GM23248 (cell line): ENCODE data around the gene NEUROG2. TPM values are rescaled to one million over a fixed set of nuclear protein-coding genes. Genes with fewer than 3 reads are reported as not detected.
A peak's percentile ranks its signal among the peaks of the same experiment; 100 is the strongest.

Source experiments
- DNase-seq: peaks from one replicate; pipeline ENCODE4 v3.0.0-alpha.2; 2015
- H2AFZ ChIP-seq: fragments of 200-600 bp; sonication (generic); 2 replicates; pipeline ENCODE4 v1.6.1; 2016; ENCODE audit warnings: antibody characterized with exemption
- H3F3A ChIP-seq: fragments of 200-600 bp; sonication (generic); 2 replicates; pipeline ENCODE4 v1.6.1; 2016; ENCODE audit warnings: mild to moderate bottlenecking, antibody characterized with exemption, mixed run types; ENCODE audit not compliant: insufficient read depth
- H3K27ac ChIP-seq: fragments of 200-600 bp; sonication (generic); 2 replicates; pipeline ENCODE4 v1.5.1; 2016; ENCODE audit warnings: mild to moderate bottlenecking
- H3K27me3 ChIP-seq: fragments of 200-600 bp; sonication (generic); replicated peaks from 2 replicates; pipeline ENCODE4 v1.6.1; 2016; ENCODE audit warnings: mild to moderate bottlenecking; ENCODE audit not compliant: insufficient read depth
- H3K36me3 ChIP-seq: fragments of 200-600 bp; sonication (generic); 2 replicates; pipeline ENCODE4 v1.6.1; 2016; ENCODE audit warnings: low read depth, mild to moderate bottlenecking
- H3K4me1 ChIP-seq: fragments of 200-600 bp; sonication (generic); 2 replicates; pipeline ENCODE4 v1.6.1; 2016; ENCODE audit warnings: mild to moderate bottlenecking; ENCODE audit not compliant: insufficient read depth
- H3K4me2 ChIP-seq: fragments of 200-600 bp; sonication (generic); one replicate; pipeline ENCODE4 v1.6.1; 2016; ENCODE audit warnings: mild to moderate bottlenecking; ENCODE audit not compliant: unreplicated experiment
- H3K4me3 ChIP-seq: fragments of 200-600 bp; sonication (generic); 2 replicates; pipeline ENCODE4 v1.5.1; 2016; ENCODE audit warnings: mild to moderate bottlenecking
- H3K79me2 ChIP-seq: fragments of 200-600 bp; sonication (generic); 2 replicates; pipeline ENCODE4 v1.6.1; 2016; ENCODE audit warnings: mild to moderate bottlenecking; ENCODE audit not compliant: insufficient read depth
- H3K9ac ChIP-seq: fragments of 200-600 bp; sonication (generic); 2 replicates; pipeline ENCODE4 v1.6.1; 2016; ENCODE audit warnings: mild to moderate bottlenecking
- H3K9me2 ChIP-seq: fragments of 200-600 bp; sonication (generic); 2 replicates; pipeline ENCODE4 v1.6.1; 2016; ENCODE audit warnings: mixed run types, mild to moderate bottlenecking, moderate library complexity; ENCODE audit not compliant: insufficient read depth
- H3K9me3 ChIP-seq: fragments of 200-600 bp; sonication (generic); one replicate; pipeline ENCODE4 v1.6.1; 2017; ENCODE audit warnings: low read depth
- H4K20me1 ChIP-seq: fragments of 200-600 bp; sonication (generic); 2 replicates; pipeline ENCODE4 v1.6.0; 2016; ENCODE audit not compliant: insufficient read depth
- EZH2 ChIP-seq: fragments of 200-600 bp; sonication (generic); IDR thresholded peaks from 2 replicates; pipeline ENCODE4 v1.6.1; 2018; ENCODE audit warnings: antibody characterized with exemption, mild to moderate bottlenecking; ENCODE audit not compliant: insufficient read depth, poor library complexity, severe bottlenecking
- EZH2phosphoT487 ChIP-seq: fragments of 200-600 bp; sonication (generic); IDR thresholded peaks from 2 replicates; pipeline ENCODE4 v1.6.1; 2018; ENCODE audit warnings: antibody characterized with exemption, moderate library complexity, mild to moderate bottlenecking, low read depth; ENCODE audit not compliant: insufficient read depth
- WGBS, 2 experiments: methylation state at CpG; one replicate each; pipeline ENCODE4 v1.1.6; 2015 to 2017; ENCODE audit warnings: low lambda C conversion rate in 2 of 2, low coverage in 1 of 2; ENCODE audit errors: missing lambda C conversion rate in 2 of 2; 5-methylcytosine and 5-hydroxymethylcytosine counted together
- in situ Hi-C: fragments of 300-500 bp; cut with MboI; formaldehyde crosslinking; loops from 2 replicates; pipeline ENCODE4 v1.15.0; 2020
- polyA plus RNA-seq: library from polyadenylated mRNA; unstranded; fragments of >200 nt; fragmentation: Nextera tagmentation; extraction: Ambion mirVana; gene quantifications from 2 replicates; pipeline ENCODE4 v1.2.1, GENCODE V29; 2016
- total RNA-seq: library from RNA; depleted of rRNA; stranded (reverse); fragments of >200 nt; shearing (Covaris generic); gene quantifications from 2 replicates; pipeline ENCODE4 v1.2.3, GENCODE V29; 2014

Gene NEUROG2
- total and polyA plus RNA-seq, 2 experiments from 2014 or later, result not detected

DNA sequence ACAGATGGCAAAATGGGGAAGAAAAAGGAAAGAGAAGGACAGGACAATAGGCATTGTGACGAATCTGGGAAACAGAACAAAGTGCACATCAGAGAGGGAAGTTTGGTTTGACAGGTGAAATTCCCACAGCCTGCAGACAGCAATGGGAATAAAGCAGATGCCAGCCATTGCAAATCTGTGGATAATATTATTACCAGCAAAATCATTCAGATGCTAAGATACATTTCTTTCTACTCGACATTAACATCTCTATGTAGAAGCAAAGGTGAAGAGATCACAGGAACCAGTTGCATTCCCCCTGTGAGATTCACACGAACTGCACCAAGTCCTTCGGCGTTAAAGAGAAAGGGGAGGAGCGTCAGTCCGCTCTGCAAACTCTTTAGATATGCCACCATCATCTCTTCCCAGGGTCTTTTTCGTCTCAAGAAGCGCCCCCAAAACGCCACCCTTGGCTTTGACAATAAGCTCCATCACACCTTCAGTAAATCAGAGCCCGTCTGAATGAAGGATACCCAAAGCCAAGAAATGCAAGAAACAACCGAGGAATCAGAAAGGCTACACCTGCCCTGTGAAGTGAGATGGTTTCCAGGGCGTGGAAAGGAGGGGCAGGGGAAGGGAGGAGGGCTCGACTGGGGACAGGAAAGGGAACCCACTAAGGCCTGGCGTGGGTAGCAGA is 1.9 kb downstream of the NEUROG2 start:
- in situ Hi-C loops, result no loop called here
- H3K4me3 ChIP-seq, result no peak overlapping the region
- no peak for TF ChIP-seq EZH2phosphoT487
- TF ChIP-seq EZH2, result peak; percentile 60
- no peaks in the 10 kb centered on the region for H3F3A ChIP-seq
- no peak overlapping the region for H3K9ac ChIP-seq
- no peak overlapping the region for H3K27ac ChIP-seq
- H3K27me3 ChIP-seq, result peaks cover 100% of the 10 kb centered on the region
- no peaks in the 10 kb centered on the region for H3K79me2 ChIP-seq
- no peaks in the 10 kb centered on the region for H3K9me2 ChIP-seq
- peaks cover 10% of the 10 kb centered on the region; the same call in 1 of the 2 replicates for H3K4me1 ChIP-seq
- no peaks in the 10 kb centered on the region for H3K36me3 ChIP-seq
- H3K9me3 ChIP-seq, result no peaks in the 10 kb centered on the region
- no peak overlapping the region for H3K4me2 ChIP-seq
- WGBS, 2 experiments, result 2 to 3% methylated on average over 15 of the region's 15 CpGs
- no peak overlapping the region for H2AFZ ChIP-seq
- H4K20me1 ChIP-seq, result no peaks in the 10 kb centered on the region
- DNase-seq, result no peak

DNA sequence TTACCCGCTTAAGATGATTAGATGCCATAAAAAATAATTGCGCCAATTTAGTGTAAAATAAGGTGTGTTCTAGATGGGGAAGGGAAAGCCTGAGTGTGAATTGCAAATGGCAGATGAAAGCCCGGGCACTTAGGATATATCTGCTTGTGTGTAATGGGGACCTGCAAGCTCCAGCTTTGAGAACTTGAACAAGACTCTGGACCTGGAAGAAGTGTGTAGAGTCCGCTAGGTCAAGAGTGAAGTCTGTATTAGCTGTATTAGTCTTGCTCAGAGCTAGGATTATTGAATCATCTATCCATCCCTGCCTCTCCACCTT is 4.2 kb downstream of the NEUROG2 start:
- peaks cover 90% of the 10 kb centered on the region for H3K27me3 ChIP-seq
- H3F3A ChIP-seq, result no peaks in the 10 kb centered on the region
- H3K9ac ChIP-seq, result no peak overlapping the region
- no peak for TF ChIP-seq EZH2phosphoT487
- no peak for TF ChIP-seq EZH2
- no peaks in the 10 kb centered on the region for H4K20me1 ChIP-seq
- no peaks in the 10 kb centered on the region for H3K9me2 ChIP-seq
- WGBS, 2 experiments, result 90 to 93% methylated on average over 4 of the region's 4 CpGs
- H2AFZ ChIP-seq, result no peak overlapping the region
- no peak overlapping the region for H3K4me3 ChIP-seq
- H3K9me3 ChIP-seq, result no peaks in the 10 kb centered on the region
- no peak overlapping the region for H3K27ac ChIP-seq
- no peaks in the 10 kb centered on the region for H3K79me2 ChIP-seq
- in situ Hi-C loops, result no loop called here
- H3K4me1 ChIP-seq, result peaks cover 10% of the 10 kb centered on the region; the same call in 1 of the 2 replicates
- no peaks in the 10 kb centered on the region for H3K36me3 ChIP-seq
- no peak for DNase-seq
- H3K4me2 ChIP-seq, result no peak overlapping the region

GRCh38 chr4:112511093-112511802 is 4.7 kb downstream of the NEUROG2 start:
- Histone ChIP-seq H3K79me2 (no peaks in the 10 kb centered on the region), H2AFZ (no peak overlapping the region), H3F3A (no peaks in the 10 kb centered on the region), H4K20me1 (no peaks in the 10 kb centered on the region), H3K9me2 (no peaks in the 10 kb centered on the region), H3K36me3 (no peaks in the 10 kb centered on the region), H3K9me3 (no peaks in the 10 kb centered on the region), H3K27me3 (peaks cover 85% of the 10 kb centered on the region), H3K4me3 (no peak overlapping the region), H3K4me1 (peaks cover 8% of the 10 kb centered on the region; the same call in 1 of the 2 replicates), H3K27ac (no peak overlapping the region), H3K9ac (no peak overlapping the region), H3K4me2 (no peak overlapping the region)
- DNase-seq, result no peak
- 53 to 58% methylated on average over 40 of the region's 40 CpGs for WGBS, 2 experiments
- TF ChIP-seq EZH2phosphoT487, result no peak
- TF ChIP-seq EZH2, result no peak
- in situ Hi-C loops, result no loop called here

DNA sequence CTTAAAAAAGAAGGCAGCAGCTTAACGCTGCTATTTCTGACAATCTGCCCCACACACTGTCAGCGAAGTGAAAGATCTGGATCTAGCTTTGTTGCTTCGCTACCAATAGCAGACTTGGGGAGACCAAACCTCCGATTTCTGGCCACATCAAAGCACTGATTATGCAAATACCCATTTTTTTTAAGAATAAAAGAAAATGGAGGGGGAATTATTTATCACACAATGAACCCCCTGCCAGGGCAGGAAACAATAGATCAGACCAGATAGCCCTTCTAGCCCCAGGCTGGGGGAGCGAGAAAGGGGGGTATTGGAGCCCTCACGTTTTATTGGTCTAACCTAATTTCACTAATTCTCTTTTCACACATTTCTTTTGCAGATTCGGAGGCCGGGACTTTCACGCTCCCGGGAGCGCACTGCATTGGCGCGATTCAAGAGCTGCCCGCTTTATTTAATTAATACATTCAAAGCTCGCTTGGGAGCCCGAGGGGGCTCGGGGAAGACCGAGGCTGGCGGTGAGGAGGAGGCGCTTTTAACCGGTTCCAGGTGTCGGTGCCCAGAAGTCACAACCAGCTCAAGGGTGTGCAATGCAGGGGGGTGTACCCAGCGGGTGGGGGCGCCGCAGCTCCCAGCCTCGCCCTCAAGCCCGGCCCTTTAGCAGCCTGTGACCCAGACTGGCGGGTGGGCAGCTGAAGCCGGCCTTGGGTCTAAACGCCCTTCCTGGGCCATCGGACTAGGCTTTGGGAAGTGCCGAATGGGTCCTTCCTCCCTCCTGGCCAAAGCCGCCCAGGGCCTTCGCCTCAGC is 5.5 kb downstream of the NEUROG2 start:
- no peak overlapping the region for H3K9ac ChIP-seq
- H3K4me3 ChIP-seq, result peak overlapping the region; percentile 52
- H3K9me2 ChIP-seq, result no peaks in the 10 kb centered on the region
- H3K9me3 ChIP-seq, result no peaks in the 10 kb centered on the region
- no peak for DNase-seq
- H3K4me2 ChIP-seq, result peak overlapping the region; percentile 72
- no peaks in the 10 kb centered on the region for H3F3A ChIP-seq
- H3K27ac ChIP-seq, result no peak overlapping the region
- H3K36me3 ChIP-seq, result no peaks in the 10 kb centered on the region
- H2AFZ ChIP-seq, result no peak overlapping the region
- no peaks in the 10 kb centered on the region for H3K79me2 ChIP-seq
- 10 to 12% methylated on average over 31 to 34 of the region's 34 CpGs for WGBS, 2 experiments
- peaks cover 82% of the 10 kb centered on the region for H3K27me3 ChIP-seq
- no peaks in the 10 kb centered on the region for H4K20me1 ChIP-seq
- TF ChIP-seq EZH2phosphoT487, result peak; percentile 74; the same call in 1 of the 2 replicates
- TF ChIP-seq EZH2, result peak; percentile 91
- in situ Hi-C loops, result no loop called here
- peaks cover 8% of the 10 kb centered on the region; the same call in 1 of the 2 replicates for H3K4me1 ChIP-seq
